OCI-LY7 (cell line): ENCODE results near the gene TMEM181.

Source experiments
- CTCF ChIP-seq: fragments of 200-600 bp; sonication (generic); conservative IDR thresholded peaks from 2 replicates; pipeline ENCODE4 v1.5.1; 2014; ENCODE audit warnings: mild to moderate bottlenecking, antibody characterized with exemption, low read length, moderate library complexity, mixed read lengths
- EZH2phosphoT487 ChIP-seq: fragments of 200-600 bp; sonication (generic); IDR thresholded peaks from 2 replicates; pipeline ENCODE4 v1.6.1; 2018; ENCODE audit warnings: low read depth, borderline replicate concordance, mild to moderate bottlenecking, mixed run types, antibody characterized with exemption, low read length, moderate library complexity, mixed read lengths

GRCh38 chr6:158554611-158555361 is 5.1 kb upstream of the TMEM181 start:
- no peak for TF ChIP-seq CTCF
- TF ChIP-seq EZH2phosphoT487 = no peak
